DOHH2 (cell line): Measurements from ENCODE around the gene ABTB1.

Source experiments
- H3F3A ChIP-seq: fragments of 200-600 bp; sonication (generic), shearing (Covaris generic); 2 replicates; pipeline ENCODE4 v1.6.0; 2016; ENCODE audit warnings: antibody characterized with exemption, mild to moderate bottlenecking; ENCODE audit not compliant: control insufficient read depth, insufficient read depth
- H3K27ac ChIP-seq: fragments of 200-600 bp; sonication (generic); 2 replicates; pipeline ENCODE4 v1.5.1; 2014; ENCODE audit warnings: low read depth, mild to moderate bottlenecking, low read length, moderate library complexity
- H3K27me3 ChIP-seq: fragments of 200-600 bp; sonication (generic); 2 replicates; pipeline ENCODE4 v1.6.1; 2014; ENCODE audit warnings: mild to moderate bottlenecking, low read length, mixed read lengths; ENCODE audit not compliant: control insufficient read depth
- H3K36me3 ChIP-seq: fragments of 200-600 bp; sonication (generic); 2 replicates; pipeline ENCODE4 v1.6.1; 2014; ENCODE audit warnings: mild to moderate bottlenecking, low read length, moderate library complexity, mixed read lengths; ENCODE audit not compliant: control insufficient read depth
- H3K4me1 ChIP-seq: fragments of 200-600 bp; sonication (generic); 2 replicates; pipeline ENCODE4 v1.6.1; 2014; ENCODE audit warnings: mild to moderate bottlenecking, low read length, mixed read lengths; ENCODE audit not compliant: control insufficient read depth
- H3K4me2 ChIP-seq: fragments of 200-600 bp; sonication (generic); 2 replicates; pipeline ENCODE4 v1.6.0; 2014; ENCODE audit warnings: mild to moderate bottlenecking, low read length, moderate library complexity
- H3K4me3 ChIP-seq: fragments of 200-600 bp; sonication (generic); 2 replicates; pipeline ENCODE4 v1.5.1; 2014; ENCODE audit warnings: mild to moderate bottlenecking, low read length, mixed read lengths
- H3K79me2 ChIP-seq: fragments of 200-600 bp; sonication (generic); 2 replicates; pipeline ENCODE4 v1.6.1; 2014; ENCODE audit warnings: mild to moderate bottlenecking, low read length, mixed read lengths; ENCODE audit not compliant: control insufficient read depth
- H3K9me2 ChIP-seq: fragments of 200-600 bp; sonication (generic); replicated peaks from 2 replicates; pipeline ENCODE4 v1.6.1; 2014; ENCODE audit warnings: mild to moderate bottlenecking, low read length, mixed read lengths; ENCODE audit not compliant: control insufficient read depth
- H3K9me3 ChIP-seq: fragments of 200-600 bp; sonication (generic); 2 replicates; pipeline ENCODE4 v1.6.1; 2014; ENCODE audit warnings: antibody characterized with exemption, low read length, mixed read lengths; ENCODE audit not compliant: control insufficient read depth, insufficient read depth
- H4K20me1 ChIP-seq: fragments of 200-600 bp; sonication (generic); 2 replicates; pipeline ENCODE4 v1.6.0; 2014; ENCODE audit warnings: low read depth, mild to moderate bottlenecking, antibody characterized with exemption, low read length, moderate library complexity; ENCODE audit not compliant: control insufficient read depth, insufficient read depth
- CTCF ChIP-seq: fragments of 200-600 bp; sonication (generic); IDR thresholded peaks from one replicate; pipeline ENCODE4 v1.5.1; 2014; ENCODE audit warnings: antibody characterized with exemption, mild to moderate bottlenecking, low read depth, low read length; ENCODE audit not compliant: poor library complexity, severe bottlenecking
- EZH2phosphoT487 ChIP-seq: fragments of 200-600 bp; sonication (generic); IDR thresholded peaks from 2 replicates; pipeline ENCODE4 v1.6.1; 2017; ENCODE audit warnings: borderline replicate concordance, mild to moderate bottlenecking, antibody characterized with exemption, low read length, moderate library complexity, mixed read lengths

The ABTB1 gene

GRCh38 chr3:127707851-127708411 is 35.2 kb downstream of the ABTB1 start:
- no peak overlapping the region for H3K27ac ChIP-seq
- no peak overlapping the region for H3K4me2 ChIP-seq
- H3K9me3 ChIP-seq, result no peaks in the 10 kb centered on the region
- H3K9me2 ChIP-seq, result no peaks in the 10 kb centered on the region
- no peaks in the 10 kb centered on the region for H4K20me1 ChIP-seq
- H3K4me1 ChIP-seq, result no peaks in the 10 kb centered on the region
- H3K4me3 ChIP-seq, result no peak overlapping the region
- no peaks in the 10 kb centered on the region for H3K79me2 ChIP-seq
- H3K36me3 ChIP-seq, result no peaks in the 10 kb centered on the region
- no peaks in the 10 kb centered on the region for H3F3A ChIP-seq
- TF ChIP-seq EZH2phosphoT487 (no peak), CTCF (no peak)
- H3K27me3 ChIP-seq, result no peaks in the 10 kb centered on the region

- Histone ChIP-seq H3K36me3 (no peaks in the 10 kb centered on the region), H3K4me1 (no peaks in the 10 kb centered on the region), H3K27me3 (no peaks in the 10 kb centered on the region), H4K20me1 (no peaks in the 10 kb centered on the region), H3K27ac (no peak overlapping the region), H3K4me2 (no peak overlapping the region), H3K79me2 (no peaks in the 10 kb centered on the region), H3F3A (no peaks in the 10 kb centered on the region), H3K4me3 (no peak overlapping the region), H3K9me2 (no peaks in the 10 kb centered on the region), H3K9me3 (no peaks in the 10 kb centered on the region)
- TF ChIP-seq EZH2phosphoT487 (no peak), CTCF (no peak)
Observed at GRCh38 chr3:127708837-127709236, 36.1 kb downstream of the ABTB1 start.

GRCh38 chr3:127709320-127710060 is 36.7 kb downstream of the ABTB1 start:
- no peak overlapping the region for H3K27ac ChIP-seq
- TF ChIP-seq EZH2phosphoT487, result no peak
- no peak for TF ChIP-seq CTCF
- no peaks in the 10 kb centered on the region for H3K36me3 ChIP-seq
- H3F3A ChIP-seq, result no peaks in the 10 kb centered on the region
- no peaks in the 10 kb centered on the region for H3K9me2 ChIP-seq
- no peak overlapping the region for H3K4me2 ChIP-seq
- H4K20me1 ChIP-seq, result no peaks in the 10 kb centered on the region
- no peaks in the 10 kb centered on the region for H3K79me2 ChIP-seq
- H3K9me3 ChIP-seq, result no peaks in the 10 kb centered on the region
- no peak overlapping the region for H3K4me3 ChIP-seq
- H3K27me3 ChIP-seq, result no peaks in the 10 kb centered on the region
- no peaks in the 10 kb centered on the region for H3K4me1 ChIP-seq
